Thoracic aorta (tissue), 2 donors: Measurements from ENCODE around the gene POLN. TPM values are rescaled to one million over a fixed set of nuclear protein-coding genes. Genes with fewer than 3 reads are reported as not detected.
"Not testable (repeated sequence)": the region's sequence is repeated elsewhere in the genome, so short reads cannot be mapped to it uniquely, and the experiment has no call there.

Experiments used
- ATAC-seq: fragments of 150-250 bp; one replicate; pipeline ENCODE4 v1.8.0; 2017; ENCODE audit warnings: low read depth; ENCODE audit not compliant: insufficient number of reproducible peaks, low FRiP score
- DNase-seq: peaks from one replicate; pipeline ENCODE4 v3.0.0-alpha.2; 2020; ENCODE audit warnings: low spot score
- H3K27ac ChIP-seq, 2 donors: fragments of 200-600 bp; sonication (generic); 1 replicate in 1 of 2; 2 replicates in 1 of 2; pipeline ENCODE4 v1.5.1; 2016; ENCODE audit warnings: mild to moderate bottlenecking in 2 of 2, moderate library complexity in 2 of 2
- H3K27me3 ChIP-seq: fragments of 200-600 bp; sonication (generic); replicated peaks from 2 replicates; pipeline ENCODE4 v1.6.0; 2016; ENCODE audit warnings: mild to moderate bottlenecking; ENCODE audit not compliant: insufficient read depth
- H3K36me3 ChIP-seq: fragments of 200-600 bp; sonication (generic); one replicate; pipeline ENCODE4 v1.5.1; 2016
- H3K4me1 ChIP-seq, 2 donors: fragments of 200-600 bp; sonication (generic); 1 replicate in 1 of 2; 2 replicates in 1 of 2; pipeline versions ENCODE4 v1.5.1 to v1.6.0; 2016; ENCODE audit warnings: low read depth in 2 of 2, mild to moderate bottlenecking in 1 of 2; ENCODE audit not compliant: control insufficient read depth in 1 of 2
- H3K4me3 ChIP-seq: fragments of 200-600 bp; sonication (generic); 2 replicates; pipeline ENCODE4 v1.5.1; 2016; ENCODE audit warnings: mild to moderate bottlenecking
- H3K9me3 ChIP-seq: fragments of 200-600 bp; sonication (generic); 2 replicates; pipeline ENCODE4 v1.5.1; 2016
- total RNA-seq, 2 donors: library from RNA; depleted of rRNA; stranded (reverse); fragments of >200 nt; gene quantifications; one replicate each; pipeline versions ENCODE4 v1.1.0 to v1.2.3, GENCODE V29; 2016
- TF ChIP-seq, protein P1 (sequence below): fragments of 200-600 bp; sonication (generic); IDR thresholded peaks from one replicate; pipeline ENCODE4 v1.5.1; 2019; ENCODE audit warnings: antibody characterized with exemption

POLN gene
- total RNA-seq, 2 donors from 2014 or later = 3.2 to 3.5 TPM

GRCh38 chr4:2236944-2237666 is 4.8 kb downstream of the POLN start:
- no peak for ATAC-seq
- Histone ChIP-seq H3K4me1 (peaks cover 34 to 36% of the 10 kb centered on the region in 2 donors), H3K27me3 (no peaks in the 10 kb centered on the region), H3K4me3 (no peak overlapping the region), H3K9me3 (no peaks in the 10 kb centered on the region), H3K36me3 (peaks cover 16% of the 10 kb centered on the region), H3K27ac (no peak overlapping the region)
- TF ChIP-seq, protein P1, sequence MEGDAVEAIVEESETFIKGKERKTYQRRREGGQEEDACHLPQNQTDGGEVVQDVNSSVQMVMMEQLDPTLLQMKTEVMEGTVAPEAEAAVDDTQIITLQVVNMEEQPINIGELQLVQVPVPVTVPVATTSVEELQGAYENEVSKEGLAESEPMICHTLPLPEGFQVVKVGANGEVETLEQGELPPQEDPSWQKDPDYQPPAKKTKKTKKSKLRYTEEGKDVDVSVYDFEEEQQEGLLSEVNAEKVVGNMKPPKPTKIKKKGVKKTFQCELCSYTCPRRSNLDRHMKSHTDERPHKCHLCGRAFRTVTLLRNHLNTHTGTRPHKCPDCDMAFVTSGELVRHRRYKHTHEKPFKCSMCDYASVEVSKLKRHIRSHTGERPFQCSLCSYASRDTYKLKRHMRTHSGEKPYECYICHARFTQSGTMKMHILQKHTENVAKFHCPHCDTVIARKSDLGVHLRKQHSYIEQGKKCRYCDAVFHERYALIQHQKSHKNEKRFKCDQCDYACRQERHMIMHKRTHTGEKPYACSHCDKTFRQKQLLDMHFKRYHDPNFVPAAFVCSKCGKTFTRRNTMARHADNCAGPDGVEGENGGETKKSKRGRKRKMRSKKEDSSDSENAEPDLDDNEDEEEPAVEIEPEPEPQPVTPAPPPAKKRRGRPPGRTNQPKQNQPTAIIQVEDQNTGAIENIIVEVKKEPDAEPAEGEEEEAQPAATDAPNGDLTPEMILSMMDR = no peak
- DNase-seq = no peak

- peaks cover 19% of the 10 kb centered on the region for H3K36me3 ChIP-seq
- no peak for DNase-seq
- H3K27ac ChIP-seq = no peak overlapping the region
- TF ChIP-seq, protein P1 = no peak
- no peaks in the 10 kb centered on the region for H3K4me1 ChIP-seq
- no peaks in the 10 kb centered on the region for H3K9me3 ChIP-seq
- no peaks in the 10 kb centered on the region for H3K27me3 ChIP-seq
- no peak overlapping the region for H3K4me3 ChIP-seq
- ATAC-seq = no peak
These were observed 10.8 kb downstream of the POLN start for GRCh38 chr4:2231082-2231481.

DNA sequence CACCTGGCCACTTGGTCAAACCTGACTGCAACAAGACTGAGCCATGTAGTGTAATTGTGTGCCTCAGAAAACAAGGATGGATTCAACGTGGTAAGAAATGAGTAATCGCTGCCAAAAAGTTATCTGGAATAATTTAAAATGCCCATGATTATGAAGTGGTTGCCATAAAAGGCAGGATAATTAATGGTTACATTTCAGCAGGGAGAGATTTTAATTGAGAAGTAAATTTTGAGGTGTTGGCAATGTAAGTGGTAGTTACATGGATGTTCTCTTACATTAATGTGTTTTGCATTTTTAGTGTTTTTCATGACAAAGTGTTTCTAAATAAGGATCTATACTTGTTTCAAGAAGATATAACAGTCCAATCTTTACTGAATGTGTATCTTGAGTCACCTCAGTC is 15.7 kb downstream of the POLN start:
- DNase-seq = no peak
- Histone ChIP-seq H3K9me3 (no peaks in the 10 kb centered on the region), H3K27me3 (no peaks in the 10 kb centered on the region), H3K27ac (no peak overlapping the region), H3K36me3 (peaks cover 18% of the 10 kb centered on the region), H3K4me1 (no peaks in the 10 kb centered on the region), H3K4me3 (no peak overlapping the region)
- TF ChIP-seq, protein P1 = no peak
- ATAC-seq = no peak

DNA sequence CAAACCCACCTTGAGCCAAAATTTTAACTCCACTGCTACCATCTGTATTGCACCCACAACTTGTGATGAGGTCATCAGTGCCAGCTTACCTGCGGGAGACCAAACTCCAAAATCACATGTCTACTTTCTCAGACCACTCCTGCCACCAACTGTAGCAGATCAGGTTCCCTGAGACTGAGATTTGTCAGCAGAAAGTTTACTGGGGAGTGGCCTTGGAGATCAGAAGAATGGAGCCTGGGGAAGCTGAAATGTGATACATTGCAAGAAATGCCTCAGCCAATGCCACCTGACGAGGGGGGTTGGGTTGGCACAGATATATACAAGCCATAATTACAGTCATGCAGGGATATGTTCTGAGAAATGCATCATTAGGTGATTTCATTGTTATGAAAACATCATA is 19.1 kb downstream of the POLN start:
- Histone ChIP-seq H3K27ac (no peak overlapping the region), H3K4me1 (no peaks in the 10 kb centered on the region), H3K36me3 (peaks cover 15% of the 10 kb centered on the region), H3K4me3 (no peak overlapping the region), H3K27me3 (no peaks in the 10 kb centered on the region), H3K9me3 (no peaks in the 10 kb centered on the region)
- DNase-seq (no peak), ATAC-seq (no peak)
- TF ChIP-seq, protein P1 = no peak

- not testable (repeated sequence) for H3K27ac ChIP-seq, H3K9me3 ChIP-seq, H3K27me3 ChIP-seq, DNase-seq, H3K4me1 ChIP-seq, ATAC-seq, H3K4me3 ChIP-seq
- H3K36me3 ChIP-seq = peaks cover 15% of the 10 kb centered on the region
These were observed 20.5 kb downstream of the POLN start for GRCh38 chr4:2221378-2221777.
